ENCODE measurements around the gene RAB15. TPM values are rescaled to one million over a fixed set of nuclear protein-coding genes. Genes with fewer than 3 reads are reported as not detected.

The RAB15 gene
- total RNA-seq, 1 experiment from 2014 or later: 7.7 TPM

DNA sequence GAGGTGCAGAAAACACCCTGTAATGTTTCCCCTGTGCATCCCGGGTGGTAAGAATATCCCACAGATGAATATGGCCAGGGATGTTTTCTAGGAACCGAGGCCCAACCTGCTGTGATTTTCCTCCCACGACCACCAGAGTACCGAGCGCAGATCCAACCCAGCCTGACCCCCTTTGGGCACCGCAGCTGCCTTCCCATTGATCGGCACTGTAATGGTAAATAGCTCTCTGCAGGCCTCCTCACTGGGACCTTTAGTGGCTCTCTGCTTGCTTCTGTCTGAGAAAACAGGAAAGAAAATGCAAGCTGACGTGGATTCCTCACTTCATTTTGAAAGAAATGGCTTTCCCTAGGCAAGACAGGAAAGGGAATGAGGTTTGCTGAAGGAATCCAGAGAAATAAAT is 2.4 kb upstream of the RAB15 start:
- no peak overlapping the region for H3K4me3 ChIP-seq
- no peak for DNase-seq (ENCODE audit: low read depth in 1 of 2, low spot score in 2 of 2)
- H3K9me3 ChIP-seq (replicated peaks): no peaks in the 10 kb centered on the region
- no peak overlapping the region for H3K27ac ChIP-seq
- H3K27me3 ChIP-seq (replicated peaks): no peaks in the 10 kb centered on the region
- no peaks in the 10 kb centered on the region for H3K36me3 ChIP-seq
- H3K4me1 ChIP-seq (replicated peaks): no peaks in the 10 kb centered on the region; the same call in 1 of the 2 replicates

- Histone ChIP-seq H3K4me1 (replicated peaks) (no peaks in the 10 kb centered on the region; the same call in 1 of the 2 replicates), H3K27me3 (replicated peaks) (no peaks in the 10 kb centered on the region), H3K9me3 (replicated peaks) (no peaks in the 10 kb centered on the region), H3K36me3 (no peaks in the 10 kb centered on the region), H3K4me3 (no peak overlapping the region), H3K27ac (no peak overlapping the region)
- no peak for DNase-seq (ENCODE audit: low read depth in 1 of 2, low spot score in 2 of 2)
Observed at GRCh38 chr14:64973826-64974225, 1.7 kb upstream of the RAB15 start.

GRCh38 chr14:64973026-64973442 is 898 bp upstream of the RAB15 start:
- H3K9me3 ChIP-seq (replicated peaks): no peaks in the 10 kb centered on the region
- H3K4me3 ChIP-seq: no peak overlapping the region; the same call in 1 of the 2 replicates
- DNase-seq (ENCODE audit: low read depth in 1 of 2, low spot score in 2 of 2): no peak
- H3K27me3 ChIP-seq (replicated peaks): no peaks in the 10 kb centered on the region
- H3K36me3 ChIP-seq: no peaks in the 10 kb centered on the region
- no peak overlapping the region for H3K27ac ChIP-seq
- H3K4me1 ChIP-seq (replicated peaks): no peaks in the 10 kb centered on the region; the same call in 1 of the 2 replicates

- H3K27ac ChIP-seq: no peak overlapping the region
- no peaks in the 10 kb centered on the region for H3K9me3 ChIP-seq (replicated peaks)
- DNase-seq (ENCODE audit: low read depth in 1 of 2, low spot score in 2 of 2): no peak
Observed at GRCh38 chr14:64971491-64971942, 619 bp downstream of the RAB15 start.

DNA sequence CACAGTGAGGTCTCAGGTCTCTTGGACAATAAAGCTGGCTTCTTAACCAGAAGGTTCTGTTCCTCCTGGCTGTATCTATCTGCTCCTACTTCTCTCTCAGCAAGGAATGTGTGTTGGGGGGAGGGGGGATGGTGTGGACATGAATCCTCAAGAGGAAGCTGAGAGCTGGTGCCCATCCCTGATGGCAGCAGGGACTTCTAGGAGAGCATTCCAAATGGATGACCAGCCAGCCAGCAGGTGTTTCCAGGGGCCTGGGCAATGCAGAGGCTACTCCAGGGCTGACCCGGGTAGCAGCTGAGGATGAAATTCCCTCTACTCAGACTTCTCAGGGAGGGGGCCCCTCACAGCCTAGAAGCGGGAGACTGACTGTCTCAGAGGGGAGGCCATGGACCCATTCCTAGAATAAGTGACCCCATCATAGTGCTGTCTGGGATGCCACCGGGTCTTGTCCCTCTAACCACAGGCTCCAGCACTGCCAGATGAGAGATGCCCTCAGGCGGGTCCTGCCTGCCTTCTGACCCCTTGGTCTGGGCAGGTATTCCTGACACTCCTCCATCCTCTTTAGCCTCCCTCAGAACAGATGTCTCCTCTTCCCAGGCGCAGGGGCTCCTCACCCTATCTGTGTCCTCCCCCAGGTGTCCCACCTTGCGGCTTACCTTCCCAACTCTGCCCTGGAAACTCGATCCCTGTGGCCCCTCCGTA is 1.2 kb downstream of the RAB15 start:
- DNase-seq (ENCODE audit: low read depth in 1 of 2, low spot score in 2 of 2): no peak
- Histone ChIP-seq H3K36me3 (no peaks in the 10 kb centered on the region), H3K27ac (no peak overlapping the region), H3K9me3 (replicated peaks) (no peaks in the 10 kb centered on the region), H3K4me3 (no peak overlapping the region), H3K4me1 (replicated peaks) (no peaks in the 10 kb centered on the region; the same call in 1 of the 2 replicates), H3K27me3 (replicated peaks) (no peaks in the 10 kb centered on the region)

More at GRCh38 chr14:64971491-64971942, 619 bp downstream of the RAB15 start:
- Histone ChIP-seq H3K4me3 (peak overlapping the region; percentile 55), H3K27me3 (replicated peaks) (no peaks in the 10 kb centered on the region), H3K36me3 (no peaks in the 10 kb centered on the region), H3K4me1 (replicated peaks) (no peaks in the 10 kb centered on the region; the same call in 1 of the 2 replicates)

DNA sequence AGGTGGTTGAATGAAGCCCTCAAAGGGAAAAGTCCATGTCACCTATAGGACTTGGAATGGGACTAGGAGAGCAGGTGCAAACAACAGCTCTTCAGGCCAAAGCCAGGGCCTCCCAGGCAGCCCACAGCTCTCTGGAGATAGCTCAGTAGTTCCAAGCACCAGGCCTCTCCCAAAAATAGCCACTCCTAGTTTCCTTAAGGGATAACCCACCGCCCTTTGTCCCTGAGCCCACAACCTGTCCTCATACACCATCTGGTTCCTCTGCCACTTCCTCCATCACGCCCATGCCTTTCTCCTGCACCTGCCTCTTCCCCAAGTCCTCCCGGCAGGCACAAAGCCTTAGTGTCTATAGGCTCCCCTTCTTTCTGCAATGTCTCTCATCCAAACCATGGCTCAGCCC is 2.1 kb downstream of the RAB15 start:
- Histone ChIP-seq H3K4me3 (no peak overlapping the region), H3K4me1 (replicated peaks) (no peaks in the 10 kb centered on the region; the same call in 1 of the 2 replicates), H3K9me3 (replicated peaks) (no peaks in the 10 kb centered on the region), H3K27ac (no peak overlapping the region), H3K27me3 (replicated peaks) (no peaks in the 10 kb centered on the region), H3K36me3 (no peaks in the 10 kb centered on the region)
- no peak for DNase-seq (ENCODE audit: low read depth in 1 of 2, low spot score in 2 of 2)

DNA sequence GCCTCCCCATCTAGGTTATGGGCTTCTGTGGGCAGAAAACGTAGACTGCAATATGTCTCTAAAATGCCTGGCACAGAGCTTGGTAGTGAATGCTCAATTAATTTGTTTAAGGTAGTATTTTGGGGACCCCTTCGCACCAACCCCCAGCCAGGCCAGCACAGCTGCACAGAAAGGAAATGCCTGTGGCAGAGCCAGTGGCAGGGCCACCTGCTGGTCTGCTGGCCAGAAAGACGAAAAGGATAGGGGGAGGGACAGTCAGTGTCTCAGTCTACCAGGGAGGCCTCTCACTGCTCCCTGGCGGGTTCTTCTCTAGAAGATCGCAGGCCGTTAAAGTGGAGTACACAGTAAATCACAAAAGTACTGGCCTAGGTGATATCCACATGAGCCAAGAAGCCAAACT is 3.5 kb downstream of the RAB15 start:
- Histone ChIP-seq H3K4me3 (no peak overlapping the region), H3K36me3 (no peaks in the 10 kb centered on the region), H3K27me3 (replicated peaks) (no peaks in the 10 kb centered on the region), H3K9me3 (replicated peaks) (no peaks in the 10 kb centered on the region), H3K4me1 (replicated peaks) (no peaks in the 10 kb centered on the region; the same call in 1 of the 2 replicates), H3K27ac (no peak overlapping the region)
- no peak for DNase-seq (ENCODE audit: low read depth in 1 of 2, low spot score in 2 of 2)

GRCh38 chr14:64968167-64968566 is 4.0 kb downstream of the RAB15 start:
- Histone ChIP-seq H3K27ac (no peak overlapping the region), H3K27me3 (replicated peaks) (no peaks in the 10 kb centered on the region), H3K4me3 (no peak overlapping the region), H3K4me1 (replicated peaks) (no peaks in the 10 kb centered on the region; the same call in 1 of the 2 replicates), H3K9me3 (replicated peaks) (no peaks in the 10 kb centered on the region), H3K36me3 (no peaks in the 10 kb centered on the region)
- DNase-seq (ENCODE audit: low read depth in 1 of 2, low spot score in 2 of 2): no peak

DNA sequence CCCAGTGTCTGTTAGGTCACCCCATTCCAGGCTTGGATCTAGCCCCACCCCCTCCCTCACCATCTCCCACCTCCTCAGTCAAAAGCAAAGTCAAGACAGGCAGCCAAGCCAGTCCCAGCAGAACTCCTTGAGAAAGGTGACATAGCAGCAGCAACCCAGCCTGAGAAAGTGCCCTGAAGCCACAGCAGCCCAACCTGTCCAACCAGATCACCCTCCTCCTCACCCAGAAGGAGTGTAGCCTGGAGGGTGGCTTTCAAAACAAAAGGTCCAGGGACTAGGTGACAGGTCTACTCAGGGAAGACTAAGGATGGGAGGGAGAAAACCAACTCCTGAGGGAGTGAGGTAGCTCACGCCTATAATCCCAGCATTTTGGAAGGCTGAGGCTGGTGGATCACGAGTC is 5.2 kb downstream of the RAB15 start:
- no peaks in the 10 kb centered on the region for H3K27me3 ChIP-seq (replicated peaks)
- H3K36me3 ChIP-seq: no peaks in the 10 kb centered on the region
- H3K9me3 ChIP-seq (replicated peaks): no peaks in the 10 kb centered on the region
- no peak for DNase-seq (ENCODE audit: low read depth in 1 of 2, low spot score in 2 of 2)
- H3K4me1 ChIP-seq (replicated peaks): no peaks in the 10 kb centered on the region; the same call in 1 of the 2 replicates
- H3K27ac ChIP-seq: no peak overlapping the region
- H3K4me3 ChIP-seq: no peak overlapping the region

GRCh38 chr14:64965356-64966000 is 6.7 kb downstream of the RAB15 start:
- Histone ChIP-seq H3K27me3 (replicated peaks) (no peaks in the 10 kb centered on the region), H3K27ac (no peak overlapping the region), H3K9me3 (replicated peaks) (no peaks in the 10 kb centered on the region), H3K4me1 (replicated peaks) (no peaks in the 10 kb centered on the region), H3K36me3 (no peaks in the 10 kb centered on the region), H3K4me3 (no peak overlapping the region)
- no peak for DNase-seq (ENCODE audit: low read depth in 1 of 2, low spot score in 2 of 2)

- Histone ChIP-seq H3K4me1 (replicated peaks) (no peaks in the 10 kb centered on the region), H3K36me3 (no peaks in the 10 kb centered on the region), H3K27ac (no peak overlapping the region), H3K27me3 (replicated peaks) (no peaks in the 10 kb centered on the region), H3K4me3 (no peak overlapping the region), H3K9me3 (replicated peaks) (no peaks in the 10 kb centered on the region)
- no peak for DNase-seq (ENCODE audit: low read depth in 1 of 2, low spot score in 2 of 2)
Observed at GRCh38 chr14:64963611-64964010, 8.5 kb downstream of the RAB15 start.

DNA sequence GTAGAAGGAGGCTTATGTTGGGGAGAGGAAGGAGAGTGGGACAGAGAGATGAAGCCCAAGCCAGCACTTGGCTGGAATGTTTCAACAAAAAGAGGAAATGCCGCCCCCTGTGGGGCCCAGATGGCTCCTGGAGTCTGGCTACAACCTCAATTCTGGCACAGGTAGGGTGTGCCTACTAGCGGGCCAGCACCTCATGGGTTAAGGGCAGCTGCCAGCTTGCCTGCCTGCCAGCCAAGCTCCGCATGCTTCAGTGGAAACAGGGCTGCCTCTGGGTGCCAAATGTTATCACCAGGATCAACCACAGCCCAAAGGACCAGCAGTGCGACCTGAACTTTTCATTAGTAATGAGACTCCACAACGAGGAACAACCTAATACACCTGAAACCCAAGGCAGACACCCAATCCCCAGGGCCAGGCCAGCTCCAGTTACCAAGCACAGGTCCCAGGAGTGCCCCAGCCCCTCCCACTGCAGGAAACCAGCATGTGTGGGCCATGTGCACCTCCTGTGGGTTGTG is 11.3 kb downstream of the RAB15 start:
- Histone ChIP-seq H3K36me3 (no peaks in the 10 kb centered on the region), H3K27me3 (replicated peaks) (no peaks in the 10 kb centered on the region), H3K4me1 (replicated peaks) (no peaks in the 10 kb centered on the region)

DNA sequence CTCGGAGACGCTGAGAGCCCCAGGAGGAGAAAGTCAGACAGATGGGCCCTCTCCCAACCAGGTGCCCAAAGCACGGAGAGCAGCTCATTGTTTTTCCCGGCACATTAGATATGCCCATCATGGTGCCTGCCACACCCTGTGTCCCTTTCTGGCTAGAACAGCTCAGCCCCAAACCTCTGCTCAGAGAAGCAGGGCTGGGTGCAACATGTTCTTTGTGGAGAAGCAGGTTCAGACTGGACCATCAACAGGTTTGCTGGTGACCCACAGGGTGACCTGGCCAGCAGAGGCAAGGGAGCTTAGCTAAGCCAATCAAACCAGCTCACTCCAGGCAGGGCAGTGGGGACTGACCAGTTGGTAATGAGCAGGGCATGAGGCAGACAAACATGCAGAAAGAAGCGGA is 13.4 kb downstream of the RAB15 start:
- no peak for DNase-seq (ENCODE audit: low read depth in 1 of 2, low spot score in 2 of 2)
- Histone ChIP-seq H3K4me3 (no peak overlapping the region), H3K4me1 (replicated peaks) (no peaks in the 10 kb centered on the region), H3K27ac (no peak overlapping the region), H3K9me3 (replicated peaks) (no peaks in the 10 kb centered on the region), H3K36me3 (no peaks in the 10 kb centered on the region), H3K27me3 (replicated peaks) (no peaks in the 10 kb centered on the region)

More for the DNA sequence above, 11.3 kb downstream of the RAB15 start:
- H3K27ac ChIP-seq: no peak overlapping the region
- DNase-seq (ENCODE audit: low read depth in 1 of 2, low spot score in 2 of 2): no peak
- H3K4me3 ChIP-seq: no peak overlapping the region
- H3K9me3 ChIP-seq (replicated peaks): no peaks in the 10 kb centered on the region

DNA sequence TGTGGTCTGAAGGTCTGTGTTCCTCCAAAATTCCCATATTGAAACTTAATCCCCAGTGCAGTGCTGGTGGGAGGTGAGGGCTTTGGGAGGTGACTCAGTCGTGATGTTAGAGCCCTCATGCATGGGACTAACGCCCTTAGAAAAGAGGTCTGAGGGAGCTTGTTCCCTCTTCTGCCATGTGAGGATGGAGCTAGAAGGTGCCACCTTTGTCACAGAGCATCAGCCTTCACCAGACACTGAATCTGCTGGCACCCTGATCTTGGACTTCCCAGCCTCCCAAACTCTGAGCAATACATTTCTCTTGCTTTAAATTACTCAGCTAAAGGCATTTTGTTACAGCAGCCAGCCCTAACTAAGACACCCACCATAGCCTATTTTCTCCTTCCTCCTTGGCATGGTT is 13.9 kb downstream of the RAB15 start:
- no peak overlapping the region for H3K27ac ChIP-seq
- no peak for DNase-seq (ENCODE audit: low read depth in 1 of 2, low spot score in 2 of 2)
- H3K4me3 ChIP-seq: no peak overlapping the region
- H3K9me3 ChIP-seq (replicated peaks): no peaks in the 10 kb centered on the region
- H3K36me3 ChIP-seq: no peaks in the 10 kb centered on the region
- H3K27me3 ChIP-seq (replicated peaks): no peaks in the 10 kb centered on the region
- no peaks in the 10 kb centered on the region for H3K4me1 ChIP-seq (replicated peaks)
